ENCODE measurements around the gene COBL. TPM values are rescaled to one million over a fixed set of nuclear protein-coding genes. Genes with fewer than 3 reads are reported as not detected.

COBL gene
- total and polyA plus RNA-seq, 9 of the 15 experiments (the other 6 are each of a cell fraction or from before 2014, with no cell fraction given) = 0.01 to 2.4 (median 0.09) TPM; not detected in 3

DNA sequence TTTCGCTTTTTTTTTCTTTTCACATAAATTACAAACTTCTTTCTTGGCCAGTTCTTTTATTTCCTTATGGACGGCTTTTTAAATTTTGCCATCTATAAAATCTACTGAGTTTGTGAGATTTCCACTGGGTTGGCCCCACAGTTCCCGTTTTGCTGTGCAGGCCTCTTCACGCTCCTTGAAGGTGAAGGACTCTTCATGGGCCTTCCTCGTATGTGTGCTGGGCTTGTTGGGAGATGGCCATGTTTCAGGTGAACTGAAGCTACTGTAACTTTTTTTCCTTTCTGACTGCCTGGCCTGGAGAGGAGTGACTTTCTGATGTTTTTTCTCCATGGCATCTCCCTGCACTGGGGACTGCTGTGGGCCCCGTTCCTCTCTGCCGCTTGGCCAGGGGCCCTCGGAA is 262.4 kb downstream of the COBL start:
- H3K27me3 ChIP-seq (ENCODE audit: control insufficient read depth in 2 of 2, insufficient read depth in 2 of 2, low read length in 2 of 2) = peaks cover 17 to 34% of the 10 kb centered on the region in 2 experiments; a peak in 4 of 5 replicates
- H3K9me3 ChIP-seq (replicated peaks; ENCODE audit: control insufficient read depth, insufficient read depth, low read depth, low read length) = no peaks in the 10 kb centered on the region
- intact Hi-C loops (cut with micrococcal nuclease) (no loop called here), in situ Hi-C loops (cut with MboI) (no loop called here)
- peaks cover 3% of the 10 kb centered on the region; the same call in 1 of the 2 replicates for H4K20me1 ChIP-seq (replicated peaks; ENCODE audit: control insufficient read depth, insufficient read depth, low read length)
- no peak overlapping the region for H3K27ac ChIP-seq (ENCODE audit: extremely low read depth, low read depth, low read length)
- no peak overlapping the region for H2AFZ ChIP-seq (ENCODE audit: low read depth, low read length)
- H3K36me3 ChIP-seq (ENCODE audit: control insufficient read depth, insufficient read depth, low read length) = no peaks in the 10 kb centered on the region
- 5% methylated on average over 8 of the region's 8 CpGs for WGBS (ENCODE audit: insufficient coverage, low coverage, missing lambda C conversion rate)
- H3K9me1 ChIP-seq (ENCODE audit: control insufficient read depth, insufficient read depth, low read length) = no peaks in the 10 kb centered on the region
- ChIA-PET POLR2A (interaction anchor here (0.9 to 1.7 kb wide), 2 partner anchors 47 to 612 kb away, joined by 3 to 5 read pairs; no protein-coding TSS in a partner anchor), CTCF (ENCODE audit: low intra/inter-chr PET ratio) (interaction anchor here (0.6 kb wide), 1 partner anchor 17 kb away, joined by 3 read pairs; no protein-coding TSS in a partner anchor)
- H3K4me2 ChIP-seq (ENCODE audit: insufficient read depth, low read length) = no peak overlapping the region
- no peaks in the 10 kb centered on the region for H3K79me2 ChIP-seq (ENCODE audit: control insufficient read depth, insufficient read depth, low read length)
- BruUV-seq (replicated peaks) = no TSS peak
- H3K9ac ChIP-seq (ENCODE audit: insufficient read depth in 1 of 2, low read depth in 2 of 2, low read length in 2 of 2) = no peak overlapping the region
- ATAC-seq = no peak
- peaks cover 0 to 2% of the 10 kb centered on the region in 2 experiments; a peak in 1 of 5 replicates for H3K4me1 ChIP-seq (replicated peaks in 1 of 2; ENCODE audit: control insufficient read depth in 2 of 2, insufficient read depth in 2 of 2, low read length in 2 of 2)
- FAIRE-seq = no peak
- TF ChIP-seq BACH1 (tag; IDR thresholded peaks at IDR 0.05) = no peak
- no peak for TF ChIP-seq CREB1 (IDR thresholded peaks at IDR 0.05)
- no peak for TF ChIP-seq CREB1 (CRISPR knock-in tag; IDR thresholded peaks at IDR 0.05)
- no peak for TF ChIP-seq BDP1 (IDR thresholded peaks at IDR 0.05; ENCODE audit: insufficient read depth, insufficient read length)
- no peak for TF ChIP-seq C11orf30 (IDR thresholded peaks at IDR 0.05; ENCODE audit: low read depth)
- no peak for TF ChIP-seq POLR2AphosphoS2 (IDR thresholded peaks at IDR 0.05; ENCODE audit: low read length)
- TF ChIP-seq, protein P1, sequence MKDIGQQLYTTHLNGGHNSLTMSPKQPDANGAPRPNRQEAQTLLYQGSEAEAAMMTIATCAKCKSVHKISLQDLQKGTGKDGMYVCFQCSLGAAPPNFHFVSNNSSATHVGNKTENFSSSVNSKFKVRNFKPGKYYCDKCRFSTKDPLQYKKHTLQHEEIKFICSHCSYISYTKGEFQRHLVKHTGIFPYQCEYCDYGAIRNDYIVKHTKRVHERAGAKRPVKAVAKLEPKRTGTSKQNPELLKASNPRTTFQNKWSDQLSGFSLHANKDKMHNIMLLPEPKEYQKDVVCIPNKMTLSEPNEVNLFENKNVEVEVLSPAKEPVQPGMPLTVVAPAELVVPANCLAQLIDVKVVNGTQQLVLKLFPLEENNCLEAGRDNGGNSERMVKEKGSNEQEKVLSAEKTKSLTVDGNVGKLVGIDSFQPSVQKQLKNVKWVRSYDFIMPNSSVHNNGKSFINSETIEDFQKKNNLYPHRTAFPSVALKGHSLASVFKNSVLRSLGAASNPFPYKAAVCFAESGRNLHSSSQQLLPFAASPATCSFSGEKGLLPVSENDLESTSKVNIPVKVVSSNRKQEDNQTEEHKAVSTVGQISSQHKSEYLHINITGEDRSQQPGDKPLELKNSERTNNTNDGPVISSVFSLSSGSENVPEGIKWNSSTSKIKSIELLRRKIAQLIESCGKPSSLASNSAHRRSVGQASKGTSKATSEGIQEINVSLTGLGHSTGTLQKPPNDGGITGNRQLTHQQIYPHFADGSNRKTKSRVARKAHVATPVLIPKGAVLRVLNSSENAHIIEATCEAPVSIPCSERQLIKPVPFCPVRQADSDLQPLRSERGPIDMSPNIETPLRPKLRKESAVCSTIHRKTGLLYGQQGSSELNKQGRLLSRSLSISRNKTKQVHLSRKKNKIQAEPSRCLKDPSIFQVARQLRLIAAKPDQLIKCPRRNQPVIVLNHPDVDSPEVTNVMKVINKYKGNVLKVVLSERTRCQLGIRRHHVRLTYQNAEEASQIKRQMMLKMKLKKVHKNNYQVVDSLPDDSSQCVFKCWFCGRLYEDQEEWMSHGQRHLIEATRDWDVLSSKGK (CRISPR knock-in tag; IDR thresholded peaks at IDR 0.05) = no peak
- TF ChIP-seq HDAC3 (IDR thresholded peaks at IDR 0.05; ENCODE audit: borderline replicate concordance, partially characterized antibody) = no peak
- TF ChIP-seq ATF1 (CRISPR knock-in tag; IDR thresholded peaks at IDR 0.05) = no peak
- TF ChIP-seq ATF1 (tag; IDR thresholded peaks at IDR 0.05) = no peak
- TF ChIP-seq DIDO1 (tag; IDR thresholded peaks at IDR 0.05; ENCODE audit: low read depth) = no peak
- TF ChIP-seq IRF2 (CRISPR knock-in tag; IDR thresholded peaks at IDR 0.05) = no peak
- TF ChIP-seq ELF2 (CRISPR knock-in tag; IDR thresholded peaks at IDR 0.05) = no peak
- TF ChIP-seq GTF2A2 (tag; IDR thresholded peaks at IDR 0.05) = no peak
- TF ChIP-seq NFIX (CRISPR knock-in tag; IDR thresholded peaks at IDR 0.05; ENCODE audit: low read depth) = no peak
- no peak for TF ChIP-seq HNRNPH1 (optimal IDR thresholded peaks at IDR 0.05; ENCODE audit: low read depth, low read length)
- DNase-seq (ENCODE audit: extremely low read depth in 1 of 4, low spot score in 3 of 4) = no peak
- no peak overlapping the region for H3K4me3 ChIP-seq
